Activated T-cell treated with anti-CD3 and anti-CD28 coated beads for 1 hour (primary cell): ENCODE measurements around the gene USP36.

ENCODE experiments used
- DNase-seq: peaks from one replicate; pipeline ENCODE4 v3.0.0-alpha.2; 2020; ENCODE audit warnings: low read depth

Gene USP36

GRCh38 chr17:78812855-78813254 is 27.8 kb downstream of the USP36 start:
- DNase-seq: no peak

GRCh38 chr17:78808163-78808562 is 32.5 kb downstream of the USP36 start:
- no peak for DNase-seq

- no peak for DNase-seq
Observed at GRCh38 chr17:78806451-78806850, 34.2 kb downstream of the USP36 start.

GRCh38 chr17:78805301-78805700 is 35.3 kb downstream of the USP36 start:
- no peak for DNase-seq

- no peak for DNase-seq
Observed at GRCh38 chr17:78804777-78805176, 35.8 kb downstream of the USP36 start.

- no peak for DNase-seq
Observed at GRCh38 chr17:78803186-78803845, 37.3 kb downstream of the USP36 start.

- DNase-seq: no peak
Observed at GRCh38 chr17:78802459-78802858, 38.2 kb downstream of the USP36 start.

GRCh38 chr17:78802008-78802407 is 38.6 kb downstream of the USP36 start:
- DNase-seq: no peak

- DNase-seq: no peak
Observed at GRCh38 chr17:78800132-78800931, 40.3 kb downstream of the USP36 start.

GRCh38 chr17:78798695-78799559 is 41.7 kb downstream of the USP36 start:
- DNase-seq: no peak

GRCh38 chr17:78797691-78798585 is 42.7 kb downstream of the USP36 start:
- DNase-seq: no peak

- DNase-seq: no peak
Observed at GRCh38 chr17:78797213-78797612, 43.4 kb downstream of the USP36 start.

- DNase-seq: no peak
Observed at GRCh38 chr17:78796517-78796900, 44.1 kb downstream of the USP36 start.

GRCh38 chr17:78795861-78796516 is 44.6 kb downstream of the USP36 start:
- no peak for DNase-seq

GRCh38 chr17:78794864-78795640 is 45.6 kb downstream of the USP36 start:
- DNase-seq: no peak

- no peak for DNase-seq
Observed at GRCh38 chr17:78794399-78794798, 46.2 kb downstream of the USP36 start.

GRCh38 chr17:78793968-78794367 is 46.6 kb downstream of the USP36 start:
- no peak for DNase-seq

- DNase-seq: no peak
Observed at GRCh38 chr17:78793415-78793814, 47.2 kb downstream of the USP36 start.

- no peak for DNase-seq
Observed at GRCh38 chr17:78791840-78792709, 48.5 kb downstream of the USP36 start.
